ENCODE measurements around the gene ZNF425.

Gene ZNF425

DNA sequence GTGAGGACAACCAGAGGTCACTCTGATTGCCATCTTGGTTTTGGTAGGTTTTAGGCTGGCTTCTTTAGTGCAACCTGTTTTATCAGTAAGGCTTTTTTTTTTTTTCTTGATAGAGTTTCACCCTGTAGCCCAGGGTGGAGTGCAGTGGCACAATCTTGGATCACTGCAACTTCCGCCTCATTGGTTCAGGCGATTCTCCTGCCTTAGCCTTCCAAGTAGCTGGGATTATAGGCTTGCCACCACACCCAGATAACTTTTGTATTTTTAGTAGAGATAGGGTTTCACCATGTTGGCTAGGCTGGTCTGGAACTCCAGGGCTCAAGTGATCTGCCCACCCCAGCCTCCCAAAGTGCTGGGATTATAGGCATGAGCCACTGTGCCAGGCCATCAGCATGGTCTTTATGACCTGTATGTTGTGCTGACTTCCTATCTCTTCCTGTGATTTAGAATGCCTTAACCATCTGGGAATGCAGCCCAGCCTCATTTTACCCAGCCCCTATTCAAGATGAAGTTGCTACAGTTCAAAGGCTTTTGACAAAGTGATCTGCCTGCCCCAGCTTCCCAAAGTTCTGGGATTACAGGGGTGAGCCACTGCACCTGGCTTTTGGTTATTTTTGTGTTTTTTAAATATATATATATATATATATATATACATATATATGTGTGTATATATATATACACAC lies 7.0 kb upstream of the ZNF425 start:
- H4K20me1 ChIP-seq, result no peaks in the 10 kb centered on the region
- H3K36me3 ChIP-seq, result peaks cover 88% of the 10 kb centered on the region
- H3K4me3 ChIP-seq, result no peak overlapping the region
- TF ChIP-seq Cebpa-rat (IDR thresholded peaks at IDR 0.05), result no peak
- peaks cover 37% of the 10 kb centered on the region for H3K9me3 ChIP-seq
- H3K4me2 ChIP-seq, result no peak overlapping the region
- H3K27me3 ChIP-seq, result no peaks in the 10 kb centered on the region
- no peak overlapping the region for H3K27ac ChIP-seq
- peaks cover 4% of the 10 kb centered on the region for H3K4me1 ChIP-seq
- H3K9ac ChIP-seq, result no peak overlapping the region

DNA sequence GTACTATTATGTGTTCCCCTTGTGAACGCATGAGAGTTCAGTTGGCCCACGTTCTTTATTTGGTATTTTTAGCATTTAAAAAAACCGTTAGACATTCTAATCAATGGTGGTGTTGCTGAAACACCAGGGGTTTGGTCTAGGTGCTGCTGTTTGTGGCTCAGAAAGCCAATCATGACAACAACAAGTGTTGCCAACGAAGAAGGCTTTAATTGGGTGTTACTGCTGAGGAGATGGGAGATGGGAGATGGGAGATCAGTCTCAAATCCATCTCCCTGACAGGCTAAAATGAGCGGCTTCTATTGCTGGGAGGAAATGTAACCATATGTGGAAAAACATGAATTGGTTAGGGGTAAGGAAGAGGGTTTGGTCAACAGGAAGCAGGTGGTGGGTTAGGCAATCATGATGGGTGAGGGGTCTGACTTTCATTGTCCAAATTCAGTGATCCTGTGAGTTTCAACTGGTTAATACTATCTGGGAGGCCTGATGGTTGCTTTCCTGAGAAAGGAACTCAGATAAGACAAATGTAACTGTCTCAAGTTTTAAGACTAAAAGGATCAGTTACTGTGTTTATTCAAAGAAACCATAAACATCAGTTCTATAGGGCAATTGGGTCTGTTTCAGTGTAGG lies 4.6 kb upstream of the ZNF425 start:
- H3K27ac ChIP-seq, result no peak overlapping the region
- no peaks in the 10 kb centered on the region for H3K27me3 ChIP-seq
- no peak overlapping the region for H3K9ac ChIP-seq
- no peak overlapping the region for H3K4me2 ChIP-seq
- no peak for TF ChIP-seq Cebpa-rat (IDR thresholded peaks at IDR 0.05)
- H3K4me1 ChIP-seq, result peaks cover 10% of the 10 kb centered on the region
- peak overlapping the region; percentile 1; the same call in 1 of the 2 replicates for H3K4me3 ChIP-seq
- no peaks in the 10 kb centered on the region for H4K20me1 ChIP-seq
- H3K9me3 ChIP-seq, result peaks cover 37% of the 10 kb centered on the region
- peaks cover 64% of the 10 kb centered on the region for H3K36me3 ChIP-seq

DNA sequence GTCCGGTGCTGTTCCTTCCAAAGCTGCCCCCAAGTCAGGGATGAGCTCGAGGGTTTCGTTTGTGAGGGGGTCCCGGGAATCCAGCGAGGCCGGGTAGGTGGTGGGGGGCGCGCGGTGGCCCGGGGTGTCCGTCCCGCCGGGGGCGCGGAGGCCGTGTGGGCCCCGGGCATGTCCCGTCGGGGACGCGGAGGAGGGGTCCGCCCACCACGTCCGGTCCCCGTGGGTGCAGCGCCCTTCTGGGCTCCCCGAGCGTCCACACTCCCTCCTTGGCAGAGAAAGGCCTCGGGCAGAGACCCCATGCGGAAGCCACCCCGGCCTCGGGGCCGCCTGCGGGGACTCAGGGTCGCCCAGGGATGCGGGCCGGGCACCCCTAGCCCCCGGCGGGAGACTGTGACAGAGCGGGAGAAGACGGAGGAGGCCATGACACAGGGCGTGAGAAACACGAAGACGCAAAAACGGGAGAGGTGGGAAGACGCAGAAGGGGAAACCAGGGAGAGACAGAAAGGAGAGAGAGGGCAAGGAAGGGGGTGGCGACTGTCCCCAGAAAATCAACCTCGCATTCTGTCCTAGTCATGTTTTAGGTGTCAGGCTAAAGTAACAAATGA lies 640 bp upstream of the ZNF425 start:
- peak overlapping the region; percentile 99 for H3K27ac ChIP-seq
- H3K9me3 ChIP-seq, result peaks cover 26% of the 10 kb centered on the region
- no peak for TF ChIP-seq Cebpa-rat (IDR thresholded peaks at IDR 0.05)
- peaks cover 19% of the 10 kb centered on the region for H3K4me1 ChIP-seq
- H3K27me3 ChIP-seq, result no peaks in the 10 kb centered on the region
- H4K20me1 ChIP-seq, result no peaks in the 10 kb centered on the region
- peak overlapping the region; percentile 94 for H3K4me3 ChIP-seq
- peak overlapping the region; percentile 98 for H3K9ac ChIP-seq
- peak overlapping the region; percentile 79 for H3K4me2 ChIP-seq
- peaks cover 30% of the 10 kb centered on the region for H3K36me3 ChIP-seq

DNA sequence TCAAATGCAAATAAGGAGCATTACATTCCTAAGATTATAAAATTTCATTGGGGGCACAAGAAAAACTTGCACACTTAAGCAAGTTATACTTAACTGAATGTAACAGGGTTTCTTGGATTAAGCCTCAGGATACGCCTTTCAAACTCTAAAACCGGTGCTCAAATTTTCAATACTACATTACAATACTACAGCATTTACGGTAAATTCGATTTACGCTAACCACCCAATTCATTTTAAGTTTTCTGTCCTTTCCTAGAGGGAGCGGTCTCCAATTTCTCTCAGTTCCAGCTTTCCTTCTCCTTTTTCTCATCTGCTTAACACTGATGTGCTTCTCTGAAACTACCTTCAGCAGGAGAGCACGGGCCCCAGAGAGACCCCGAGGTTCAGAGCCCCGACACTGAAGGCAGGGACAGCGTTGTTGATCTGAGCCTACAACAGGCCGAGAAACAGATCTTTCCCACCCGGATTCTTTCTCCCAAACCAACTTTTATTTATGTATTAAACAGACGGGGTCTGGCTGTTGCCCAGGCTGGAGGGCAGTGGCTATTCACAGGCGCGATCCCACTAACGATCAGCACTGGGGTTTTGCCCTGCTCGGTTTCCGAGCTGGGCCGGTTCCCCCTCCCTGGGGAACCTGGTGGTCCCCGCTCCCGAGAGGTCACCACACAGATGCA lies 798 bp downstream of the ZNF425 start:
- peaks cover 19% of the 10 kb centered on the region for H3K4me1 ChIP-seq
- no peaks in the 10 kb centered on the region for H4K20me1 ChIP-seq
- peak overlapping the region; percentile 98 for H3K9ac ChIP-seq
- no peaks in the 10 kb centered on the region for H3K27me3 ChIP-seq
- peak overlapping the region; percentile 94 for H3K4me3 ChIP-seq
- H3K9me3 ChIP-seq, result peaks cover 12% of the 10 kb centered on the region
- peak overlapping the region; percentile 99 for H3K27ac ChIP-seq
- TF ChIP-seq Cebpa-rat (IDR thresholded peaks at IDR 0.05), result no peak
- H3K36me3 ChIP-seq, result peaks cover 16% of the 10 kb centered on the region
- H3K4me2 ChIP-seq, result peak overlapping the region; percentile 79

DNA sequence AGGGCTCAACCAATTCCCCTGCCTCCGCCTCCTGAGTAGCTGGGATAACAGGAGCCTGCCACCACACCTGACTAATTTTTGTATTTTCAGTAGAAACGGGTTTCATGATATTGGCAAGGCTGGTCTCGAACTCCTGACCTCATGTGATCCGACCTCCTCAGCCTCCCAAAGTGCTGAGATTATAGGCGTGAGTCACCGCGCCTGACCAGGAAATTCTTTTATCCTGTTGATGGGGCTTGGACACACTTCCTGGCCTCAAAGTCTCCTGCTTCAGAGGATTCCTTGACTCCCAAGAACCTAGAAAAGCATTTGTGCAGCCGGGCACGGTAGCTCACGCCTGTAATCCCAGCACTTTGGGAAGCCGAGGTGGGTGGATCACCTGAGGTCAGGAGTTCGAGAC lies 16.2 kb downstream of the ZNF425 start:
- Histone ChIP-seq H4K20me1 (no peaks in the 10 kb centered on the region), H3K27me3 (no peaks in the 10 kb centered on the region), H3K4me2 (no peak overlapping the region), H3K4me3 (no peak overlapping the region), H3K9me3 (no peaks in the 10 kb centered on the region), H3K4me1 (peaks cover 39% of the 10 kb centered on the region), H3K9ac (no peak overlapping the region), H3K27ac (no peak overlapping the region), H3K36me3 (peaks cover 19% of the 10 kb centered on the region)
- TF ChIP-seq Cebpa-rat (IDR thresholded peaks at IDR 0.05), result no peak

DNA sequence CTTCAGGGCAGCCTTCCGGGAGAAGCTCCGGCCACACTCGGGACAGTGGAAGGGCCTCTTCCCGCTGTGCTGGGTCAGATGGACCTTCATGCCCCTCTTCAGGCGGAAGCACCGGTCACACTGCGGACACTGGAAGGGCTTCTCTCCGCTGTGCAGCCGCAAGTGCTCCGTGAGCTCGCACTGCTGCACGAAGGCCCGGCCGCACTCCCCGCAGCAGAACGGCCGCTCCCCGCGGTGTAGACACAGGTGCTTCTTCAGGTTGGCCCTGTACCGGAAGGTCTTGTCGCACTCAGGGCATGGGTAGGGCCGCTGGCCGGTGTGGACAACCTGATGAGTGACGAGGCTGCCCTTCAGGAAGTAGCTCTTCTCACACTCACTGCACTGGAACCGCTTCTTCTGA lies 21.4 kb downstream of the ZNF425 start:
- no peak for TF ChIP-seq Cebpa-rat (IDR thresholded peaks at IDR 0.05)
- peak overlapping the region; percentile 94 for H3K4me2 ChIP-seq
- H3K9ac ChIP-seq, result peak overlapping the region; percentile 84
- H3K9me3 ChIP-seq, result no peaks in the 10 kb centered on the region
- H3K27me3 ChIP-seq, result no peaks in the 10 kb centered on the region
- H3K36me3 ChIP-seq, result peaks cover 3% of the 10 kb centered on the region
- no peaks in the 10 kb centered on the region for H4K20me1 ChIP-seq
- H3K27ac ChIP-seq, result peak overlapping the region; percentile 92
- H3K4me1 ChIP-seq, result peaks cover 68% of the 10 kb centered on the region
- H3K4me3 ChIP-seq, result peak overlapping the region; percentile 69

DNA sequence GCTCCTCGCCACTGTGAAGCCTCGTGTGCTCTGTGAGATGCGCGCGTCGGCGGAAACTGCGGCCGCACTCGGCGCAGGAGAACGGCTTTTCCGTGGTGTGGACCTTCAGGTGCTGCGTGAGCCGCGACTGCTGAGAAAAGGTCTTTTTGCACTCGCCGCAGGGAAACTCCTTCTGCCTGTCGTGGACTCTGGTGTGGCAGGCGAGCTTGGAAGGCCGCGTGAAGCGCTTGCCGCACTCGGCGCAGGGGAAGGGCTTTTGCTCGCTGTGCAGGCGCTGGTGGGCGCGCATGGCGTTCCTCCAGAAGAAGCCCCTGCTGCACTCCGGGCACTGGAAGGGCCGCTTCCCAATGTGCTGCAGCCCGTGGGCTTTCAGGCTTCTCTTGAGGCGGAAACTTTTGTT lies 21.9 kb downstream of the ZNF425 start:
- Histone ChIP-seq H3K4me3 (peak overlapping the region; percentile 69), H3K4me1 (peaks cover 66% of the 10 kb centered on the region), H3K36me3 (no peaks in the 10 kb centered on the region), H3K9me3 (no peaks in the 10 kb centered on the region), H3K9ac (peak overlapping the region; percentile 84), H3K27ac (peak overlapping the region; percentile 92), H3K27me3 (no peaks in the 10 kb centered on the region), H4K20me1 (no peaks in the 10 kb centered on the region), H3K4me2 (peak overlapping the region; percentile 94)
- no peak for TF ChIP-seq Cebpa-rat (IDR thresholded peaks at IDR 0.05)

DNA sequence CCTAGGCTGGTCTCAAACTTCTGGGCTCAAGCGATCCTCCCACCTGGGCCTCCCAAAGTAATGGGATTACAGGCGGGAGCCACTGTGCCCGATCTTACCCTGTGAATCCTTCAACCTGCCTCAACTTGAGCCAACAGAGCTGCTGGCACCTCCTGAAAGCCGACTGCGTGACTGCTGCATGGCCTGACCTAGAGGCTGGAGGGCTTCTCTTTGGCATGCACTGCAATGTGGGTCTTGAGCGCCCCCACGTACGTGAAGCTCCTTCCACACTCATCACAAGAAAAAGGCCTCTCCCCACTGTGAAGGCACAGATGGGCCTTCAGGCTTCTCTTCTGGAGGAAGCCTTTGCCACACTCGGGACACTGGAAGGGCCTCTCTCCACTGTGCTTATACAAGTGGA lies 22.7 kb downstream of the ZNF425 start:
- Histone ChIP-seq H3K4me1 (peaks cover 58% of the 10 kb centered on the region), H3K9ac (peak overlapping the region; percentile 84; the same call in 1 of the 2 replicates)

DNA sequence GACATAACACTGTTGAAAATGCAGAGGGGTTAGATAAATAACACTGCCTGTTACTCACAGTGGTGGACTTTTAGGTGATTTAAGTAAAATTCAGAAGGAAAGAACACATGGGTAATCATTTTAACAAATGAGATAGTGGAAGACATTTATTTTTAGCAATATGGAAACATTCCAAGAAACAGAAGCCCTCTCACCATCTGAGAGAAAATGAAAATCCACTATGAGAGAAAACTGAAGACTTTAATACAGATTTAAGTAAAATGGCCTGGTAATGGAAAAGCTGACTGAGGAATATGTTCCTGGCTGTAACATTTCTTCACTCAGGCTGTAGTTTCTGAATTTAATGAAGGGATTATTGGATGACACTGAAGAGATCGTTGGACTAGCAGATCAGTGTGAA lies 23.5 kb downstream of the ZNF425 start:
- Histone ChIP-seq H3K27ac (no peak overlapping the region), H3K4me3 (no peak overlapping the region), H4K20me1 (no peaks in the 10 kb centered on the region), H3K9ac (no peak overlapping the region), H3K4me2 (peak overlapping the region; percentile 94), H3K9me3 (no peaks in the 10 kb centered on the region), H3K4me1 (peaks cover 50% of the 10 kb centered on the region), H3K27me3 (no peaks in the 10 kb centered on the region), H3K36me3 (no peaks in the 10 kb centered on the region)
- TF ChIP-seq Cebpa-rat (IDR thresholded peaks at IDR 0.05), result no peak

More for the DNA sequence above, 22.7 kb downstream of the ZNF425 start:
- Histone ChIP-seq H3K36me3 (no peaks in the 10 kb centered on the region), H3K27ac (peak overlapping the region; percentile 92), H3K4me3 (peak overlapping the region; percentile 69), H3K27me3 (no peaks in the 10 kb centered on the region), H4K20me1 (no peaks in the 10 kb centered on the region), H3K9me3 (no peaks in the 10 kb centered on the region), H3K4me2 (peak overlapping the region; percentile 94)
- no peak for TF ChIP-seq Cebpa-rat (IDR thresholded peaks at IDR 0.05)

DNA sequence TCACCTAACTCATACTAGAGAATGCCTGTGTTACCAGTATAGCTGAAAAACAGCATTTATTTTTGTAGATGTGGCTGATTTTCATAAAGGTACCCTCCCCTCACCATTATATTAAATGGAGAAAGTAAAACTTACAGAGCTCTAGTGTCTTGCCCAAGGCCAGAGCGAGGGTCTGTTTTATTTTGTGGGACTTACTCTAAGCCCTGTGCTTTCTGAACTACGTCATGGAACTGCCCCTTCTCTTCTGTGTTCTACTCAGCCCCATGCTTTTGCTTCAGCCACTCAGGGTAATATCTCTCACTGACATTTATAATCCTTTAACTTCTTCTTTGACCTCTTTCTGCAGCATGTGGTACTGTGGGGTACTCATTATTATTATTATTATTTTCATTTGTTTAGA lies 25.3 kb downstream of the ZNF425 start:
- no peaks in the 10 kb centered on the region for H3K27me3 ChIP-seq
- no peak for TF ChIP-seq Cebpa-rat (IDR thresholded peaks at IDR 0.05)
- no peak overlapping the region for H3K27ac ChIP-seq
- H3K9ac ChIP-seq, result no peak overlapping the region
- peaks cover 37% of the 10 kb centered on the region for H3K4me1 ChIP-seq
- H3K4me2 ChIP-seq, result no peak overlapping the region
- H4K20me1 ChIP-seq, result no peaks in the 10 kb centered on the region
- H3K9me3 ChIP-seq, result no peaks in the 10 kb centered on the region
- no peak overlapping the region for H3K4me3 ChIP-seq
- no peaks in the 10 kb centered on the region for H3K36me3 ChIP-seq

Data from BLaER1 (cell line).